ENCODE results near the gene PID1.

GRCh38 chr2:229230911-229231310 is 40.2 kb downstream of the PID1 start:
- TF ChIP-seq POLR2A (IDR thresholded peaks at IDR 0.05) (no peak), CTCF (IDR thresholded peaks at IDR 0.05) (no peak)
